MM.1S (cell line): ENCODE results near the gene SLCO4A1.

ENCODE experiments used
- DNase-seq: peaks from one replicate; pipeline ENCODE4 v3.0.0-alpha.2; 2015
- H2AFZ ChIP-seq: fragments of 300-600 bp; sonication (generic); 2 replicates; pipeline ENCODE4 v1.6.0; 2016; ENCODE audit warnings: antibody characterized with exemption, low read length
- H3F3A ChIP-seq: fragments of 300-600 bp; sonication (generic); 2 replicates; pipeline ENCODE4 v1.6.1; 2016; ENCODE audit warnings: mild to moderate bottlenecking, antibody characterized with exemption, low read length, moderate library complexity, mixed read lengths; ENCODE audit not compliant: insufficient read depth
- H3K27ac ChIP-seq: fragments of 300-600 bp; sonication (generic); 2 replicates; pipeline ENCODE4 v1.5.1; 2016; ENCODE audit warnings: mild to moderate bottlenecking, low read length
- H3K27me3 ChIP-seq: fragments of 300-600 bp; sonication (generic); replicated peaks from 2 replicates; pipeline ENCODE4 v1.6.0; 2016; ENCODE audit warnings: low read length; ENCODE audit not compliant: insufficient read depth
- H3K36me3 ChIP-seq: fragments of 300-600 bp; sonication (generic); replicated peaks from 2 replicates; pipeline ENCODE4 v1.6.1; 2016; ENCODE audit warnings: mild to moderate bottlenecking, low read length, mixed read lengths; ENCODE audit not compliant: insufficient read depth
- H3K4me1 ChIP-seq: fragments of 300-600 bp; sonication (generic); 2 replicates; pipeline ENCODE4 v1.6.1; 2016; ENCODE audit warnings: low read length, mixed read lengths
- H3K4me2 ChIP-seq: fragments of 300-600 bp; sonication (generic); 2 replicates; pipeline ENCODE4 v1.6.0; 2016; ENCODE audit warnings: low read depth, low read length
- H3K4me3 ChIP-seq: fragments of 300-600 bp; sonication (generic); 2 replicates; pipeline ENCODE4 v1.5.1; 2016; ENCODE audit warnings: low read length, mixed read lengths
- H3K79me2 ChIP-seq: fragments of 300-600 bp; sonication (generic); 2 replicates; pipeline ENCODE4 v1.6.1; 2016; ENCODE audit warnings: mixed run types, low read length, mixed read lengths
- H3K9ac ChIP-seq: fragments of 300-600 bp; sonication (generic); 2 replicates; pipeline ENCODE4 v1.6.1; 2016; ENCODE audit warnings: low read length, mixed read lengths
- H3K9me2 ChIP-seq: fragments of 300-600 bp; sonication (generic); replicated peaks from 2 replicates; pipeline ENCODE4 v1.6.1; 2016; ENCODE audit warnings: mild to moderate bottlenecking, low read length, mixed read lengths; ENCODE audit not compliant: insufficient read depth
- H3K9me3 ChIP-seq: fragments of 300-600 bp; sonication (generic); replicated peaks from 2 replicates; pipeline ENCODE4 v1.6.1; 2016; ENCODE audit warnings: mild to moderate bottlenecking, low read length, mixed read lengths; ENCODE audit not compliant: insufficient read depth
- H4K20me1 ChIP-seq: fragments of 300-600 bp; sonication (generic); 2 replicates; pipeline ENCODE4 v1.6.1; 2016; ENCODE audit warnings: mild to moderate bottlenecking, low read length, moderate library complexity, mixed read lengths; ENCODE audit not compliant: insufficient read depth
- CTCF ChIP-seq: fragments of 300-600 bp; sonication (generic); IDR thresholded peaks from 2 replicates; pipeline ENCODE4 v1.5.1; 2016; ENCODE audit warnings: antibody characterized with exemption, low read length, mixed read lengths
- EZH2 ChIP-seq: fragments of 300-600 bp; sonication (generic); optimal IDR thresholded peaks from 2 replicates; pipeline ENCODE3; 2017; ENCODE audit warnings: low read depth, mild to moderate bottlenecking, antibody characterized with exemption, low read length, mixed read lengths
- EZH2phosphoT487 ChIP-seq: fragments of 300-600 bp; sonication (generic); IDR thresholded peaks from 2 replicates; pipeline ENCODE4 v1.6.1; 2018; ENCODE audit warnings: antibody characterized with exemption, low read length

The SLCO4A1 gene

GRCh38 chr20:62668441-62669027 lies 26.2 kb downstream of the SLCO4A1 start:
- Histone ChIP-seq H3K4me1 (no peaks in the 10 kb centered on the region), H3K4me2 (no peak overlapping the region), H3K79me2 (no peaks in the 10 kb centered on the region), H3K4me3 (no peak overlapping the region), H2AFZ (no peak overlapping the region), H3K9ac (no peak overlapping the region), H3K9me2 (no peaks in the 10 kb centered on the region), H3K27me3 (no peaks in the 10 kb centered on the region), H3K27ac (no peak overlapping the region), H3F3A (no peaks in the 10 kb centered on the region), H3K9me3 (no peaks in the 10 kb centered on the region), H3K36me3 (peaks cover 4% of the 10 kb centered on the region; the same call in 1 of the 2 replicates), H4K20me1 (no peaks in the 10 kb centered on the region)
- DNase-seq, result no peak
- TF ChIP-seq EZH2phosphoT487 (no peak), EZH2 (no peak), CTCF (peak; percentile 61)

GRCh38 chr20:62669249-62669648 lies 26.9 kb downstream of the SLCO4A1 start:
- no peaks in the 10 kb centered on the region for H3K27me3 ChIP-seq
- TF ChIP-seq CTCF (no peak), EZH2phosphoT487 (no peak), EZH2 (no peak)
- H3K36me3 ChIP-seq, result peaks cover 4% of the 10 kb centered on the region; the same call in 1 of the 2 replicates
- H3K9me2 ChIP-seq, result no peaks in the 10 kb centered on the region
- no peak overlapping the region for H3K9ac ChIP-seq
- no peaks in the 10 kb centered on the region for H3K4me1 ChIP-seq
- no peak overlapping the region for H2AFZ ChIP-seq
- no peaks in the 10 kb centered on the region for H4K20me1 ChIP-seq
- no peak overlapping the region for H3K4me3 ChIP-seq
- no peak for DNase-seq
- H3K27ac ChIP-seq, result no peak overlapping the region
- H3F3A ChIP-seq, result no peaks in the 10 kb centered on the region
- H3K79me2 ChIP-seq, result no peaks in the 10 kb centered on the region
- H3K4me2 ChIP-seq, result no peak overlapping the region
- no peaks in the 10 kb centered on the region for H3K9me3 ChIP-seq

- Histone ChIP-seq H3K27ac (no peak overlapping the region), H2AFZ (no peak overlapping the region), H3K36me3 (peaks cover 4% of the 10 kb centered on the region; the same call in 1 of the 2 replicates), H3K9me3 (no peaks in the 10 kb centered on the region), H3K9me2 (no peaks in the 10 kb centered on the region), H3F3A (no peaks in the 10 kb centered on the region), H4K20me1 (no peaks in the 10 kb centered on the region), H3K4me1 (no peaks in the 10 kb centered on the region), H3K79me2 (no peaks in the 10 kb centered on the region), H3K27me3 (no peaks in the 10 kb centered on the region), H3K9ac (no peak overlapping the region), H3K4me2 (no peak overlapping the region), H3K4me3 (no peak overlapping the region)
- DNase-seq, result no peak
- no peak for TF ChIP-seq CTCF
- TF ChIP-seq EZH2, result no peak
Observed at GRCh38 chr20:62670156-62670555, 27.9 kb downstream of the SLCO4A1 start.
